Epithelial cell of proximal tubule (primary cell): ENCODE data around the gene GGT6. TPM values are rescaled to one million over a fixed set of nuclear protein-coding genes. Genes with fewer than 3 reads are reported as not detected.

Experiments
- DNase-seq: peaks from one replicate; pipeline ENCODE4 v3.0.0-alpha.2; 2011; ENCODE audit warnings: low read depth
- H3K4me3 ChIP-seq: 2 replicates; pipeline ENCODE4 v1.5.1; 2011; ENCODE audit warnings: low read depth, mild to moderate bottlenecking, low read length
- total RNA-seq: library from RNA; depleted of rRNA; stranded (reverse); fragments of >200 nt; gene quantifications from 2 replicates; pipeline ENCODE4 v1.2.3, GENCODE V29; 2015
- TF ChIP-seq, protein P1 (sequence below): conservative IDR thresholded peaks from 2 replicates; pipeline ENCODE4 v1.5.1; 2012; ENCODE audit warnings: low read depth, mild to moderate bottlenecking, low read length

The GGT6 gene
- total RNA-seq, 1 donor from 2014 or later = 0.86 TPM

DNA sequence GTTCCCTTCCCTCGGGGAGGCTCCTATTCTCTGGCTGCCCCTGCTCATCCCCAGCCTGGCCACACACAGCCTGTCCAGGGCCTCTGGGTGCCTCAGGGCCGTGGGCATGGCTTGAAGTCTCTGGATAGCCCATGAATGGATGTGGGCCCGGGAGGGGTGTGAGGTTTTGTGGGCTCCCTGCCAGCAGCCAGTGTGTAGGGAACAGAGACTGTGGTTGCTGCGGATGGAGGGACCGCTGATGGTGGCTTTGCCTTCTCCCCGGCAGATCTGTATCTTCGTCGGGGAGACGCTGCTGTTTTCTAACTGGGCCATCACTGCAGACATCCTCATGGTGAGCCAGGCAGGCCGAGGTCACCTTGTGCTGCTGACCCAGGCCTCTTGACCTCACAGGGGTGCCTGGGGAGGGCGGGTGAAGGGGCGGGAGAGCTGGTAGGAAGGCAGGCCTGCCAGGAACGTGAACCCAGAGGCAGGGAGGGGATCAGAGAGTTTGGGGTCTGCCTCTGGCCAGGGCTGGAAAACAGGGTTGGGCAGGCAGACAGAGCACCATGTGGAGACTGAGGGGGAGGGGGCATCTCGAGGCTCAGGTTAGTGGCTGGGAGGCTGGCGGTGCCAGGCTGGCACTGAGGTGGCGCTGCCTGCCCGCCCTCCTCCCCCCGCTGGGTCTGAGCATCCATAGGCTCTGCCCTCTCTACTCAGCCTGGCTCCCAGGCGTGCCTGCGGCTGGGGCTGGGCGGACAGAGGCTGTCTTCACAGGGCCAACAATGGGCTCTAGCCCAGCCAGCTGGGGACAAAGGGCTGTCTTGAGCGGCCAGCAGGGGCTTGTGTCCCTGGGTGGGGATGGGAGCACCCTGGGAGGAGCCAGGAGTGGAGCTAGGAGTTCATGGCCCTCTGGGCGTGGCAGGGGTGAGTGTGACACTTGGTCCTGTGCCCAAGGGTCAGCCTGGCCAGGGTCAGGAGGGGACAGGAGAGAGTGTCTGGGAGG is 26.6 kb downstream of the GGT6 start:
- TF ChIP-seq, protein P1, sequence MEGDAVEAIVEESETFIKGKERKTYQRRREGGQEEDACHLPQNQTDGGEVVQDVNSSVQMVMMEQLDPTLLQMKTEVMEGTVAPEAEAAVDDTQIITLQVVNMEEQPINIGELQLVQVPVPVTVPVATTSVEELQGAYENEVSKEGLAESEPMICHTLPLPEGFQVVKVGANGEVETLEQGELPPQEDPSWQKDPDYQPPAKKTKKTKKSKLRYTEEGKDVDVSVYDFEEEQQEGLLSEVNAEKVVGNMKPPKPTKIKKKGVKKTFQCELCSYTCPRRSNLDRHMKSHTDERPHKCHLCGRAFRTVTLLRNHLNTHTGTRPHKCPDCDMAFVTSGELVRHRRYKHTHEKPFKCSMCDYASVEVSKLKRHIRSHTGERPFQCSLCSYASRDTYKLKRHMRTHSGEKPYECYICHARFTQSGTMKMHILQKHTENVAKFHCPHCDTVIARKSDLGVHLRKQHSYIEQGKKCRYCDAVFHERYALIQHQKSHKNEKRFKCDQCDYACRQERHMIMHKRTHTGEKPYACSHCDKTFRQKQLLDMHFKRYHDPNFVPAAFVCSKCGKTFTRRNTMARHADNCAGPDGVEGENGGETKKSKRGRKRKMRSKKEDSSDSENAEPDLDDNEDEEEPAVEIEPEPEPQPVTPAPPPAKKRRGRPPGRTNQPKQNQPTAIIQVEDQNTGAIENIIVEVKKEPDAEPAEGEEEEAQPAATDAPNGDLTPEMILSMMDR = no peak
- H3K4me3 ChIP-seq = no peak overlapping the region
- DNase-seq = no peak

DNA sequence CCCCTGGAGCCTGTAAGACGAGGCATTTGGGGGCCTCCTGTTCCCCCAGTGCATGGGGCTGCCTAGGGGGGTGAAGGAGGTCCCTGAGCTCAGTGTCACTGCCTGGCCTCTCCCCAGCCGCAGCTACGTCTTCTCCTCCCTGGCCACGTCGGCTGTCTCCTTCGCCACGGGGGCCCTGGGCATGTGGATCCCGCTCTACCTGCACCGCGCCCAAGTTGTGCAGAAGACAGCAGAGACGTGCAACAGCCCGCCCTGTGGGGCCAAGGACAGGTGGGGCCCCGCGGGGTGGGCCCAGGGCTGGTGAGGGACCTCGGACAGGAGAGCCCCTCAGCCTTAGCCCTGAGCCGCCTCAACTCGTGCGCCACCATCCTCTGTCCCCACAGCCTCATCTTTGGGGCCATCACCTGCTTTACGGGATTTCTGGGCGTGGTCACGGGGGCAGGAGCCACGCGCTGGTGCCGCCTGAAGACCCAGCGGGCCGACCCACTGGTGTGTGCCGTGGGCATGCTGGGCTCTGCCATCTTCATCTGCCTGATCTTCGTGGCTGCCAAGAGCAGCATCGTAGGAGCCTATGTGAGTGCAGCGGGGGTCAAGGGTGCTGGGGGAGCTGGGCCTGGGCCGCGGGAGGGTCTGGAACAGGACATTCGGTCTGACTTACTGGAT is 27.4 kb downstream of the GGT6 start:
- DNase-seq = no peak
- no peak overlapping the region for H3K4me3 ChIP-seq
- TF ChIP-seq, protein P1 = no peak

DNA sequence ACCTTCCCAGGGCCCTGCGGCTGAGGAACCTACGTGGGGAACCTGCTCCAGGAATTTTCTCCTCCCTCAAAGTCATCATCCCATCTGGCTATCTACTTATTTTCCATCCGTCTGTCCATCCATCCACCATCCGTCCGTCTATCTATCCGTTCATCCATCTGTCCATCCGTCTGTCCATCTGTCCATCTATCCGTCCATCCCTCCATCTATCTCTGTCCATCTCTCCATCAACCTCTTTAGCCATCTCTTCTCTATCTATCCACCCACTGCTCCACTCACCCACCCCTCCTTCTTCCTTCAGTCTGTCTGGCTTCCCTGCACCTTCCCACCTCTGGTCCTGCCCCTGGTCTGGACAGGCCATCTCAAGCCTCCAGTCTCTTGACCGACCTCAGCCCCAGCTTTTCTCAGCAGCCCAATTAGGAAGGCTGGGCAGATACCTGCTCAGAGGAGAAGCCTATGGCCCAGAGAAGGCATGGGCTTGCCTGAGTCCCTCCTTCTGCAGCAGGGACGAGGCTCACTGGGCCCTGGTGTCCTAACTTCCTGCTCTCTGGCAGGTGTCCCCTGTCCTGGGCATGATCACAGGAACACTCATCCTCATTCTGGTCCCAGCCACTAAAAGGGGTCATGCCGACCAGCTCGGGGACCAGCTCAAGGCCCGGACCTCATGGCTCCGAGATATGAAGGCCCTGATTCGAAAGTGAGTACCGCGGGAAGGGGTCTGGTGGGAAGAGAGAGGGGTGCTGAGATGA is 28.2 kb downstream of the GGT6 start:
- DNase-seq = no peak
- TF ChIP-seq, protein P1 = no peak
- H3K4me3 ChIP-seq = no peak overlapping the region

DNA sequence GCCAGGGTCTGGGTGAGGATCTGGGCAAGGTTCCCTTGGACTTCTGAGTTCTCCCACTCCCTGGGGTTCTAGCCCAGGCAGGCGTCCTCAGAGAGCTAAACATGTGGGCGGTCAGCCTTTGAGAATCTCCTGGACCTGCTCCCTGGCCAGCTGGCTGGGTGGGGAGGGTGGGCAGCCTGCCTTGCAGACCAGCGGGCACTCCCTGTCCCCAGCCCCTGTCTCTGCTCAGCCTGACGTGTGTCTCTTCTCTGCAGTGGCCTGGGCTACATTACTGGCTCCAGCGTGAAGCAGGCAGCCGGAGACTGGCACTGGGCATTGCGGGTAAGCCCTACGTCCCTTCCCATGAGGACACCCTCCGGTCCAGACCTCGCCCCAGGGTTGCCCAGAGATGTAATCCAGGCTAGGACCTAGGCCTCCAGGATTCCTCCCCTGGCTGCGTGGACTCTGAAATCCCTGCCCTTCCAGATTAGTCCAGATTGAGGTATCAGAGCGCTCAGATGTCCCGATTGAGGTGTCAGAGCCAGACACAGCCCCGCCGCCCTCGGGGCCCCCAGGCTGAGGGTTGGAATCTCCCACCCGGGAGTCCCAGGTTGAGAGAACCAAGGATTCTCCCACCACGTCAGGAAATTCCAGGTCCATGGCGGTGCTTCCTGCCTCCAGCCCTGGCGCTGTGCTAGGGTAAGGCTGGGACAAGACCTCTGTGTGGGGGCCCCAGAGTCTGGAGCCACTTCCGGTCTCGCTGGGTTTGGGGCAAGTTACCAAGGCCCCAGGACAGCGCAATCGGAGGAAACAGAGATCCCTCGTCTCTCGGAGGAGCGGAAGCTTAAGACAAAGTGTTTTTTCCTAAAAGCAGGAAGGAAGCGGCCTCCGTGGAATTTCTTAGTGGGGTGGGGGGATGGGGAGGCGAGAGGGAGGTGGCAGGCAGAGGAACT is 29.3 kb downstream of the GGT6 start:
- TF ChIP-seq, protein P1 = no peak
- no peak overlapping the region for H3K4me3 ChIP-seq
- no peak for DNase-seq

DNA sequence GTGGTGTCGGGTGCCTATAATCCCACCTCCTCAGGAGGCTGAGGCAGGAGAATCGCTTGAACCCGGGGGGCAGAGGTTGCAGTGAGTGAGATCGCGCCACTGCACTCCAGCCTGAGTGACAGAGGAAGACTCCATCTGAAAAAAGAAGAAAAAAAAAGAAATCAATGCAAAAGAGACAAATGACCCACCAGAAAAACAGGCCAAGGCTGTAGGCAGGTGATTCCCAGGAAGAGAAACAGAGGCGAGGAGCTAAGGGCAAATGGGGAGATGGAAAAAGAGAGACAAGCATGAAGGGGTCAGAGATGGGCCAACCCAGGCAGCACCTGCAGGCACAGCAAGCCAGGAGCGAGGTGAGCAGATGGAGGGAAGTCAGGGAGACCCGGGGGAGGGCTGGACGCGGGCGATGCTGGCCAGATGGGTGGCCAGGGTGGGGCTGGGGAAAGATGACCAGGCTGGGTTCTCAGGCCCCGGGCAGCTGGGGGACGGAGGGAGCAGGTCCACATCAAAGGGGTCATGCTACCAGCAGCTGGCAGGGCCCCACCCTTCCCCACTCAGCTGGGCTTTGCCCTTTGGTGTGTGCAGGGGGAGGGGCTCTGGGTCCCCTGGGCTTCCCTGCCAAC is 30.7 kb downstream of the GGT6 start:
- no peak for DNase-seq
- H3K4me3 ChIP-seq = no peak overlapping the region
- TF ChIP-seq, protein P1 = no peak
